Measurements from ENCODE around the gene UNC79. TPM values are rescaled to one million over a fixed set of nuclear protein-coding genes. Genes with fewer than 3 reads are reported as not detected.

Gene UNC79
- total RNA-seq, 1 donor from 2014 or later = 2.2 TPM

DNA sequence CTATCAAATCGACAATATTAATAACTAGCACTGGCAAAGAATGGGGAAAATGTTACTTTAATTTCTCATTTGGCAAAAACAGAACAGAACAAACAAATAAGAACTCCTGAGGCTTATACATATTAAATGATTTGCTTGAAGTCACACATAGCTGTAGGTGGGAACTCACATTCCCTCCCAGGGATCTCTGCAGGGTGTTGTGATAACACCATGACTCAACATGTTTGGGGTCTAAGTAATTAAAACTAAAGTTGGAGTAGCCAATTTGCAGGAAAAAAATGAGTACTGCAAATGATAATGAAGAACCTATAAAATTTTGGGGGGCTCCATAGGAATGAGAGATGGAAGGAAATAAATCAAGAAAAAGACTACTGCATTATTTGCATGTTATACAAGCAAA, 27.5 kb downstream of the UNC79 start:
- Histone ChIP-seq H3K4me2 (no peak overlapping the region), H3K4me1 (no peaks in the 10 kb centered on the region), H4K20me1 (ENCODE audit: low read depth) (no peaks in the 10 kb centered on the region), H3K27me3 (no peaks in the 10 kb centered on the region), H3F3A (ENCODE audit: low read depth) (no peaks in the 10 kb centered on the region), H3K27ac (no peak overlapping the region), H3K9me3 (ENCODE audit: low read depth) (no peaks in the 10 kb centered on the region), H2AFZ (replicated peaks) (no peak overlapping the region), H3K4me3 (no peak overlapping the region), H3K9ac (no peak overlapping the region), H3K79me2 (ENCODE audit: low read depth) (no peaks in the 10 kb centered on the region), H3K36me3 (no peaks in the 10 kb centered on the region)
- no peaks in the 10 kb centered on the region for H3K27me3 Mint-ChIP-seq (ENCODE audit: insufficient read depth, low read depth)
- no peaks in the 10 kb centered on the region for H3K36me3 Mint-ChIP-seq
- DNase-seq (ENCODE audit: low spot score) = no peak
- TF ChIP-seq, protein P1, sequence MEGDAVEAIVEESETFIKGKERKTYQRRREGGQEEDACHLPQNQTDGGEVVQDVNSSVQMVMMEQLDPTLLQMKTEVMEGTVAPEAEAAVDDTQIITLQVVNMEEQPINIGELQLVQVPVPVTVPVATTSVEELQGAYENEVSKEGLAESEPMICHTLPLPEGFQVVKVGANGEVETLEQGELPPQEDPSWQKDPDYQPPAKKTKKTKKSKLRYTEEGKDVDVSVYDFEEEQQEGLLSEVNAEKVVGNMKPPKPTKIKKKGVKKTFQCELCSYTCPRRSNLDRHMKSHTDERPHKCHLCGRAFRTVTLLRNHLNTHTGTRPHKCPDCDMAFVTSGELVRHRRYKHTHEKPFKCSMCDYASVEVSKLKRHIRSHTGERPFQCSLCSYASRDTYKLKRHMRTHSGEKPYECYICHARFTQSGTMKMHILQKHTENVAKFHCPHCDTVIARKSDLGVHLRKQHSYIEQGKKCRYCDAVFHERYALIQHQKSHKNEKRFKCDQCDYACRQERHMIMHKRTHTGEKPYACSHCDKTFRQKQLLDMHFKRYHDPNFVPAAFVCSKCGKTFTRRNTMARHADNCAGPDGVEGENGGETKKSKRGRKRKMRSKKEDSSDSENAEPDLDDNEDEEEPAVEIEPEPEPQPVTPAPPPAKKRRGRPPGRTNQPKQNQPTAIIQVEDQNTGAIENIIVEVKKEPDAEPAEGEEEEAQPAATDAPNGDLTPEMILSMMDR (IDR thresholded peaks at IDR 0.05) = no peak
- TF ChIP-seq EZH2phosphoT487 (IDR thresholded peaks at IDR 0.05) (no peak), EZH2 (IDR thresholded peaks at IDR 0.05) (no peak)
- no peaks in the 10 kb centered on the region for H3K4me1 Mint-ChIP-seq
- H3K4me3 Mint-ChIP-seq = no peak overlapping the region
- H3K27ac Mint-ChIP-seq = no peak overlapping the region
- H3K9me3 Mint-ChIP-seq = no peaks in the 10 kb centered on the region

DNA sequence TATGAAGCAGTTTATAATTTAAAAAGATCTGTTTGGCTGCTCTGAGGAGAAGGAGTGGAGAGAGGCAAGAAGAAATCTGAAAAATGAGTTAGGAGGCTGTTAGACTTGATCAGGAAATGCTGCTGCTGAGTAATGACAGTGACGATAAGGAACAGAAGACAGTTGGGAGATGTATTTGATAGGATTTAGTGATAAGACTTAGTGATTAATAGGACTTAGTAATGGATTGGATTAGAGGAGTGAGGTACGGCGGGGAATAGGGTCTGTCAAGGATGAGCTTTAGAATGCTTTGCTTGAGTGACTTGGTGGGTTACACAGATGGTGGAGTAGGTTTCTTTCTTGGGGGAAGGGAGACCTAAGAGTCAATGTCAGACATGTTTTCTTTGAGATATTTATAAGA, 31.7 kb downstream of the UNC79 start:
- Mint-ChIP-seq H3K9me3 (no peaks in the 10 kb centered on the region), H3K4me1 (no peaks in the 10 kb centered on the region), H3K36me3 (no peaks in the 10 kb centered on the region), H3K4me3 (no peak overlapping the region), H3K27me3 (ENCODE audit: insufficient read depth, low read depth) (no peaks in the 10 kb centered on the region), H3K27ac (no peak overlapping the region)
- DNase-seq (ENCODE audit: low spot score) = no peak
- no peaks in the 10 kb centered on the region for H4K20me1 ChIP-seq (ENCODE audit: low read depth)
- TF ChIP-seq, protein P1 (IDR thresholded peaks at IDR 0.05) = no peak
- TF ChIP-seq EZH2phosphoT487 (IDR thresholded peaks at IDR 0.05) = no peak
- TF ChIP-seq EZH2 (IDR thresholded peaks at IDR 0.05) = no peak
- no peaks in the 10 kb centered on the region for H3K79me2 ChIP-seq (ENCODE audit: low read depth)
- H3K4me1 ChIP-seq = no peaks in the 10 kb centered on the region
- no peak overlapping the region for H3K4me3 ChIP-seq
- no peaks in the 10 kb centered on the region for H3K9me3 ChIP-seq (ENCODE audit: low read depth)
- H3K27ac ChIP-seq = no peak overlapping the region
- no peak overlapping the region for H3K4me2 ChIP-seq
- H2AFZ ChIP-seq (replicated peaks) = no peak overlapping the region
- no peak overlapping the region for H3K9ac ChIP-seq
- no peaks in the 10 kb centered on the region for H3K27me3 ChIP-seq
- no peaks in the 10 kb centered on the region for H3K36me3 ChIP-seq
- H3F3A ChIP-seq (ENCODE audit: low read depth) = no peaks in the 10 kb centered on the region

GRCh38 chr14:93464271-93464670, 33.5 kb downstream of the UNC79 start:
- Histone ChIP-seq H4K20me1 (ENCODE audit: low read depth) (no peaks in the 10 kb centered on the region), H3K27me3 (no peaks in the 10 kb centered on the region), H3K36me3 (no peaks in the 10 kb centered on the region), H2AFZ (replicated peaks) (no peak overlapping the region), H3K9me3 (ENCODE audit: low read depth) (no peaks in the 10 kb centered on the region), H3K27ac (no peak overlapping the region), H3F3A (ENCODE audit: low read depth) (no peaks in the 10 kb centered on the region), H3K4me1 (no peaks in the 10 kb centered on the region), H3K4me2 (no peak overlapping the region), H3K4me3 (no peak overlapping the region), H3K79me2 (ENCODE audit: low read depth) (no peaks in the 10 kb centered on the region), H3K9ac (no peak overlapping the region)
- TF ChIP-seq EZH2 (IDR thresholded peaks at IDR 0.05) = no peak
- TF ChIP-seq, protein P1 (IDR thresholded peaks at IDR 0.05) = no peak
- TF ChIP-seq EZH2phosphoT487 (IDR thresholded peaks at IDR 0.05) = no peak
- Mint-ChIP-seq H3K4me1 (no peaks in the 10 kb centered on the region), H3K36me3 (no peaks in the 10 kb centered on the region), H3K4me3 (no peak overlapping the region), H3K27me3 (ENCODE audit: insufficient read depth, low read depth) (no peaks in the 10 kb centered on the region), H3K9me3 (no peaks in the 10 kb centered on the region), H3K27ac (no peak overlapping the region)
- no peak for DNase-seq (ENCODE audit: low spot score)
